T-helper 1 cell treated with Interleukin-12 subunit alpha and Interleukin-12 subunit beta and Interleukin-4 antibody, amounts not matched to agents 30 ng/mL and 1 ng/mL, for 36 hours (primary cell): ENCODE results near the gene RFTN1. TPM values are rescaled to one million over a fixed set of nuclear protein-coding genes. Genes with fewer than 3 reads are reported as not detected.

Experiments used
- intact Hi-C: fragments of 100-400 bp; cut with micrococcal nuclease; formaldehyde crosslinking; loops from one replicate; pipeline ENCODE4 v1.15.1; 2024
- total RNA-seq: library from RNA; stranded (reverse); gene quantifications from 2 replicates; pipeline ENCODE4 v1.2.3, GENCODE V29; 2022

Gene RFTN1
- total RNA-seq, 1 donor from 2014 or later, result 90.3 TPM

- intact Hi-C loops, result no loop called here
These were observed 147.9 kb downstream of the RFTN1 start for GRCh38 chr3:16365491-16366128.

- intact Hi-C loops, result no loop called here
These were observed 148.5 kb downstream of the RFTN1 start for GRCh38 chr3:16364963-16365362.

- intact Hi-C loops, result no loop called here
These were observed 149.2 kb downstream of the RFTN1 start for GRCh38 chr3:16364323-16364722.

- intact Hi-C loops, result no loop called here
These were observed 149.9 kb downstream of the RFTN1 start for GRCh38 chr3:16363636-16364035.

GRCh38 chr3:16362770-16363169, 150.7 kb downstream of the RFTN1 start:
- intact Hi-C loops, result no loop called here

GRCh38 chr3:16361087-16361486, 152.4 kb downstream of the RFTN1 start:
- intact Hi-C loops, result no loop called here

GRCh38 chr3:16359331-16359730, 154.2 kb downstream of the RFTN1 start:
- intact Hi-C loops, result no loop called here

GRCh38 chr3:16358336-16358735, 155.2 kb downstream of the RFTN1 start:
- intact Hi-C loops, result no loop called here

GRCh38 chr3:16357186-16358121, 156.0 kb downstream of the RFTN1 start:
- intact Hi-C loops, result no loop called here

GRCh38 chr3:16355828-16356227, 157.7 kb downstream of the RFTN1 start:
- intact Hi-C loops, result no loop called here

GRCh38 chr3:16354291-16354690, 159.2 kb downstream of the RFTN1 start:
- intact Hi-C loops, result no loop called here

- intact Hi-C loops, result no loop called here
These were observed 161.1 kb downstream of the RFTN1 start for GRCh38 chr3:16352428-16352827.

GRCh38 chr3:16350597-16351318, 162.7 kb downstream of the RFTN1 start:
- intact Hi-C loops, result no loop called here

- intact Hi-C loops, result no loop called here
These were observed 163.4 kb downstream of the RFTN1 start for GRCh38 chr3:16349986-16350596.

- intact Hi-C loops, result no loop called here
These were observed 166.0 kb downstream of the RFTN1 start for GRCh38 chr3:16347548-16347947.

GRCh38 chr3:16346413-16347081, 167.0 kb downstream of the RFTN1 start:
- intact Hi-C loops, result no loop called here

- intact Hi-C loops, result no loop called here
These were observed 170.4 kb downstream of the RFTN1 start for GRCh38 chr3:16343101-16343500.

- intact Hi-C loops, result loop anchor here (1.0 to 2.0 kb wide), 5 partner anchors 40 to 211 kb away; partner anchors contain the start of gene RFTN1
These were observed 174.5 kb downstream of the RFTN1 start for GRCh38 chr3:16338999-16339398.

GRCh38 chr3:16337856-16338540, 175.5 kb downstream of the RFTN1 start:
- intact Hi-C loops, result loop anchor here (1.0 to 2.0 kb wide), 5 partner anchors 41 to 212 kb away; partner anchors contain the start of gene RFTN1

GRCh38 chr3:16336825-16337224, 176.7 kb downstream of the RFTN1 start:
- intact Hi-C loops, result no loop called here
